Bronchus fibroblast of lung (primary cell): Measurements from ENCODE around the gene SLC38A9. TPM values are rescaled to one million over a fixed set of nuclear protein-coding genes. Genes with fewer than 3 reads are reported as not detected.

Experiments used
- total RNA-seq: library from RNA; depleted of rRNA; stranded (reverse); fragments of >200 nt; gene quantifications from 2 replicates; pipeline ENCODE4 v1.2.3, GENCODE V29; 2015

Gene SLC38A9, protein sequence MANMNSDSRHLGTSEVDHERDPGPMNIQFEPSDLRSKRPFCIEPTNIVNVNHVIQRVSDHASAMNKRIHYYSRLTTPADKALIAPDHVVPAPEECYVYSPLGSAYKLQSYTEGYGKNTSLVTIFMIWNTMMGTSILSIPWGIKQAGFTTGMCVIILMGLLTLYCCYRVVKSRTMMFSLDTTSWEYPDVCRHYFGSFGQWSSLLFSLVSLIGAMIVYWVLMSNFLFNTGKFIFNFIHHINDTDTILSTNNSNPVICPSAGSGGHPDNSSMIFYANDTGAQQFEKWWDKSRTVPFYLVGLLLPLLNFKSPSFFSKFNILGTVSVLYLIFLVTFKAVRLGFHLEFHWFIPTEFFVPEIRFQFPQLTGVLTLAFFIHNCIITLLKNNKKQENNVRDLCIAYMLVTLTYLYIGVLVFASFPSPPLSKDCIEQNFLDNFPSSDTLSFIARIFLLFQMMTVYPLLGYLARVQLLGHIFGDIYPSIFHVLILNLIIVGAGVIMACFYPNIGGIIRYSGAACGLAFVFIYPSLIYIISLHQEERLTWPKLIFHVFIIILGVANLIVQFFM
- 17.2 and 18.0 TPM in 2 replicates for total RNA-seq

GRCh38 chr5:55712023-55712859 lies at the start of gene SLC38A9:
Gene SLC38A9 (minus strand): TSS chr5:55712324. CDS start chr5:55697958, 14,366 bp downstream.

DNA sequence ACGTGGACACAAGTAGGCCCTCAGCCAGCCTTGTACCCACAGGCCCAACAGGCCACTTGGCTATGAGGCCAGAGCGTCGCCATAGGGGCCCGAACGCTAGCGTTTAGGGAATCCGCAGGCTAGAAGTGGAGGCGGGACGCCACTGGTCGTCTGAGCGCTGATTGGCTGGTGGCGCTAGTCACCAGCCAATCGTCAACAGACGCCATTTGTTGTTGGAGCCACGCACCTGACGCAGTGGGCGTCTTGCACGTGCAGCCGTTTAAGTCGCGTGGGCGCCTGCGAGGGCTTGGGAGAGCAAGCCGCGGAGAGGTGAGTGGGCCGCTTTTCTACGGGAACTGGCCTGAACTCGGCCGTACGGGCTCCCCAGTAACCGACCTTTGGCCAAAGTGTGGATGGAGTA lies 25.7 kb upstream of the SLC38A9 start, which contains the start of gene DDX4:
Gene DDX4, plus strand, starts transcription at position 269 of the 400 bp plus-strand sequence. CDS start 903 bp downstream, outside the sequence.

Other genes starting within 250 kb of the SLC38A9 start
- 36.0 and 48.8 TPM in 2 replicates for gene PLPP1, start 177.4 kb downstream of the SLC38A9 start, total RNA-seq
- not detected in 2 replicates for gene DDX4, start 25.7 kb upstream of the SLC38A9 start, total RNA-seq
- 3.1 and 3.2 TPM in 2 replicates for gene IL31RA, start 139.0 kb upstream of the SLC38A9 start, total RNA-seq